GM21360 (cell line): ENCODE measurements around the gene DLGAP1.

Source experiments
- ATAC-seq: cut with Tn5 transposase; IDR thresholded peaks from one replicate; pipeline ENCODE4 v1.9.1; 2021; ENCODE audit warnings: mild to moderate bottlenecking, moderate library complexity; ENCODE audit not compliant: unreplicated experiment

DLGAP1 gene

DNA sequence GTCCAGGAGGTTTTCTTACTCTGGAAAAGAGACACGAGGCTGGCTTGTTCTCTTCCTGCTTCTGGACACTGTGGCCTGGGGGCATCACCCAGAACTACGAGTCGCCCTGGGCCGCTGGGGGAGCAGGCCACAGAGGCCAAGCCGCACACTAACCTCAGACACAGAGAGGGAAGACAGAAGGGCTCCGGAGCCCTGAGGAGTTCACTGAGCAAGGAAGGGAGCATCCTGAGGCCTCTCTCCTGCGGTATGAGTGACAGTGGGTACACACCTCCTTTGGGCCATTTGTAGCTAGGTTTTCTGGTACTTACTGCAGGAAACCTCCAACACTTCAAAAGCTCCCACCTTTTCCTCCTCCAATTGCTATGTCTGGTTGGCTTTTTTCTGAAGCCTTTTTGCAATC is 494.1 kb downstream of the DLGAP1 start:
- no peak for ATAC-seq

GRCh38 chr18:3960142-3960541 is 495.0 kb downstream of the DLGAP1 start:
- no peak for ATAC-seq

GRCh38 chr18:3952031-3952430 is 503.1 kb downstream of the DLGAP1 start:
- no peak for ATAC-seq

GRCh38 chr18:3950668-3951404 is 504.3 kb downstream of the DLGAP1 start:
- no peak for ATAC-seq

DNA sequence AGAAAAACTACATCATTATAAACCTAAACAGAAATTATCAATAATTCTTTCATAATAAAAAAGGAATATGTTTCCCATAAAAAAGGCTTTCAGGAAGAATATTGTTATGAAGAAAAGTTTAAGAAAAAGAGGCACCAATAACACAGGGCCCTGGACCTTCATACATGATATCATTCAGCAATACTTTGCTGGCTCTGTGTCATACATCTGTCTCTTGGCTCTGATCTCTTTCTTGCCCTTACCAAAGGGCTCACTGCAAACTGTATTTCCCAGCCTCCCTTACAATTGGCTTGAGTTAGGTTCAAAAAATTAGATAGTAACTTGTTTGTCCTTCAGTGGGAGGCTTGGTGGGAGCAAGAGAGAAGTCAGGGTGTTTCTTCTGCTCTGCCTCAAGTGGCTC is 506.1 kb downstream of the DLGAP1 start:
- no peak for ATAC-seq

- ATAC-seq, result no peak
These were observed 507.7 kb downstream of the DLGAP1 start for GRCh38 chr18:3947383-3947782.

DNA sequence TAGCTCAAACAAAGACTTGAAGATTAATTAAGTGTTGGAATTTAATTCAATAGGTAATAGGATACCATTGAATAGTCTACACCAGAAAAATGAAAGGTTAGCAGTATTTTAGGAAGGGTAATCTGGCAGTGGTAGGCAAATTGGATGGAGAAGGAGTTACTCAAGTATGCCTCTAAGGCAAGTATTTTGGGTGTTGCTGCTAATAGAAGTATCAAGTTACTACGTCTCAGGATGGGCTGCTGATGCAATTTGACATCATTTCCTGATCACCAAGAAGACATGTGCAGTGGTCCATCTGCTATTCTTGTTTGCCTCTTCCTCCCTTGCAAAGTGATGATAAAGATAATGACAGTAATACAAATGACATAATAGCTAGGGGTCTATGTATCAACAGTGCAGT is 519.8 kb downstream of the DLGAP1 start:
- no peak for ATAC-seq

DNA sequence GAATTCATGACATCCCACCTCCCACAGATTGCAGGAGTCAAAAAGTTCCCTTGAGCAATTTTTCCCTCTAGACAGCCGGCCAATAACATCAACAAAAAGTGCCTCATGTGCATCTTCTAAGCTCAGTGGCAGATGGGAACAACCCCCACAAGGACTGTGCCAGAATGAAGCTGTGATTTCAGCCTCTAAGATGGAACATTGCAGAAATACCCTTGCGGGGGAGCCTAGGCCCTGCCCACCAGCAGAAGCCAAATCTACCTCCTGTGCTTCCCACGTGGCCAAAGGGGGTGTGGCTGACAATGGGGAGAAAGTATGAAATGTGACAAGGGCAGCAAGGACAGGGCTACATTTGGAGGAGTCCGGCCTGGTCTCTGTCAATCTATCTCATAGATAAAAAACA is 522.8 kb downstream of the DLGAP1 start:
- ATAC-seq, result no peak

DNA sequence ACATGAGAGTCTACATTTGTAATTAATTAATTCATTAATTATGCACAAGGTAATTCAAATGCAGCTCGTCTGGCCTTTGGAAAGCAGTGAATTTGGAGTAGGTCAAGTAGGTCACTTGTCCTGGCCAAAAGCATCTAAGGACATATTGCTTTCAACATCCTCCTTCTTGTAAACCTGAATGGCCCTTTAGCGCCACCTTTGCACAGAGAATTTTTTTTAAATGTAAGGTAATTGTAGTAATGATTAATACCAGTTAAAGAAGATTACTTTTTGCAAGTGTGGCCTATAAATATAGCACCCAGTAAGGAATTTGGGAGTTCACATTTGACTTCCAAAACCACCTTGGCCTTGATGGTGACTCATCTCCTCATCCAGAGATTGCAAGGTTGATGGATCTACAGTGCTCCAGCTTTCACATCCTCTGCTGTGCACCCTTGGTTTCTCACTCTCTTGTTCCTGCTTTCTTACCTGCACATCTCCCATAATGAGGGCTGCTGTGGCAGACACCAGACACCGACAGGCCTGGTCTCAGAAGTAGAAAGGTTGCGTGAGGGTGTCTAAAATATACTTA is 523.5 kb downstream of the DLGAP1 start:
- no peak for ATAC-seq

DNA sequence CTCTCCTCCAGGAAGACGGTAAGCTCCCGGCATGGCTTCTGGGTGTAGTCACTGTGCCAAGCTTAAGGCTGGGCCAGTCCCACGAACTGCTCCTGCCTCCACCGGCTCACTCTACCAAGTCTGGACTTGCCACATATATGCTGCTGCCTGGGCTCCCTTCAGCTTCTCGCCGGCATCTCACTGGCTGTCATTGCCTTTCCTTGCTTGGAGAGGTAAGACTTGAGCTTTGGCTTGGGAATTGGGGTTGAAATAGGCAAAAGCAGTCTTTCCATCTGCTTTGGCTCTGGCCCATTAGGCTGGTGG is 524.1 kb downstream of the DLGAP1 start:
- ATAC-seq, result no peak

DNA sequence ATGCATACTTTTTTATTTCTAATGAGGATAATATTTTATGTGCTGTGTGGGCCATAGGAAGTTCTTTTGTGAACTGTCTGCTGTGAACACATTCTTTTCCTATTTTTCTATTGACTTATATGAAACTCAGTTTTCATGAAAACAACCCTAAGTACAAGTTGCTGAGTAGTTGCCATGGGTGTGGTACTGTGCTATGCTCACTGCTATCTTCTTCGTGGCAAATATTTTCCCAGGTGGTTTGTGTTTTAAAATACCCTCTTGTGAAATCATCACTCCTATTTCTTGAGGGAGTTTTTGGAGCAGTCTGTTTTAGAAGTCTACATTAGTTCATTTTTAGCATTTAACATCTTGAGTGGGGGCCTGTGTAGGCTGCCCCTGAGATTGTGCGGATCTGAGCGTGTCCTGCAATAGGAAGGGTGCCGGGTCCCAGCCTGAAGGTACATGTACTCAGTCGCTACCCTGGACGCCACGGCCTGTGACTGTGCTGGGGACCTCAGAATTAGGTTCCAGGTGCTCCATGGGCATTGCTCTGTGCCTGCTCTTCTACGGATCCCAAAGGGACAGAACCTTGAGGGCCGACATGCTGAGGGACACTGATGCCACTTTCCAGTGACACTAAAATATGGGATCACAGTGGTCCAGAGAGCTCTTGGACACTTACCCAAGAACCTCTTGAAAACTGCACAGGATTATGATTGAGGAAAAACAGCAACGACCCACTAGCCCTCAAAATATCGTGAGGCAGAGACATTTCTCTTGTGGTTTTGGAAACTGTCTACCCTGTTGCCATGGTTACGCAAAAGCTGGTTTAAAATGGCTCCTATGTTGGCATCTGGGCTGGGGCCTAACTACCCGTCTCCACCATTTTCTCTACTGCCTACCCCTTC is 524.7 kb downstream of the DLGAP1 start:
- no peak for ATAC-seq

DNA sequence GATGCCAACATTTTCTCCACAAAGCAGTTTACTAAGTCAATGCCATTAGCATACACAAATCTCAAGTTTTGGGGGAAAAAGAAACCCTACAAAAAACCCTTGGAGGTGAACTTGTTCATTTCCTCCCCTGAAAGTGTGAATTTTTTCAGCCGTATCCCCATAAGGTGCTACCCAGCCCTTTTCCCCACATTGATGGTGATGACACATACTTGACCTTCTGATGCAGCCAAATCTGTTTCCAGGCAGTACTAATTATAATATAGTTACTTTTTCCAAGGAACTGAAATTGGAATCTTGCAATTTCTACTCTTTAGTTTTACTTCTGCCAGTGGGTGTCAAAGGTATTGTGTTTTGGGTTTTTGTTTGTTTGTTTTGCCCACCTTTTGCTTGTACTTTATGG is 530.7 kb downstream of the DLGAP1 start:
- ATAC-seq, result no peak

DNA sequence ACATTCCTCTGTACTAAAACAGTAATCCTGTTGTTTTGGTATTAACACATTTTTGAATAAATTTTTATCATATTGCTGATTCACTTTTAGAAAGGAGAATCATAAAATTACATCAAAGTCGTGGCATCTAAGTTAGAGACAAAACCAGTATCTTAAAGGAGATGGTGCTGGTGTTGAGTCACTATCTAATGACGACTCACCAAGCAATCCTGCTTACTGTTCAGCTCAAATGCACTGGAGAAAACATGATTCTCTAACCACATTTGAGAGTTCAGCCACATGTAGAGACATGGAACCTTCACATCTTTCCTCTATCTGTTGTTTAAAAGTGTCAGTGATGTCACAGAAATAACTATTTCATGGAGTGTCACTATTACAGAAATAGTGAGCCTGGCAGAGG is 531.4 kb downstream of the DLGAP1 start:
- no peak for ATAC-seq

GRCh38 chr18:3921826-3922225 is 533.3 kb downstream of the DLGAP1 start:
- ATAC-seq, result no peak

DNA sequence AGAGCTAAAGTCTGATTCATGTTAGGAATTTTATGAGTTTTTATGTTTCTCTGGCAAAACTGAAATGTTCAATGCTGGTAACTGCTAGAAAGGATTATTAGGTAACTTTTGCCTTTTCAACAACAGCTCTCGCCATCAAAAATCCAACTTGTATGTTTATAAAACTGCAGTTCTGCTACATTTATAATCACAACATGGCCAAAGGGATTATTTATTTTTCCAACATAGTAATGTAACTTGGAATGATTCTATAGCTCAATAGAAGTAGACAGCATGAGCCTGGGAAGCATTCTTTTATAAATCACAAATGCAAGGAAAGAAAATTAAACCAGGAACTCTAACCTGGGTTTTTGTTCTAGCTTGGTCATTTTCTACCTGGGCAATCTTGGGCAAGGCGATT is 534.3 kb downstream of the DLGAP1 start:
- ATAC-seq, result no peak

GRCh38 chr18:3919396-3920061 is 535.6 kb downstream of the DLGAP1 start:
- no peak for ATAC-seq

GRCh38 chr18:3916082-3916481 is 539.0 kb downstream of the DLGAP1 start:
- no peak for ATAC-seq

DNA sequence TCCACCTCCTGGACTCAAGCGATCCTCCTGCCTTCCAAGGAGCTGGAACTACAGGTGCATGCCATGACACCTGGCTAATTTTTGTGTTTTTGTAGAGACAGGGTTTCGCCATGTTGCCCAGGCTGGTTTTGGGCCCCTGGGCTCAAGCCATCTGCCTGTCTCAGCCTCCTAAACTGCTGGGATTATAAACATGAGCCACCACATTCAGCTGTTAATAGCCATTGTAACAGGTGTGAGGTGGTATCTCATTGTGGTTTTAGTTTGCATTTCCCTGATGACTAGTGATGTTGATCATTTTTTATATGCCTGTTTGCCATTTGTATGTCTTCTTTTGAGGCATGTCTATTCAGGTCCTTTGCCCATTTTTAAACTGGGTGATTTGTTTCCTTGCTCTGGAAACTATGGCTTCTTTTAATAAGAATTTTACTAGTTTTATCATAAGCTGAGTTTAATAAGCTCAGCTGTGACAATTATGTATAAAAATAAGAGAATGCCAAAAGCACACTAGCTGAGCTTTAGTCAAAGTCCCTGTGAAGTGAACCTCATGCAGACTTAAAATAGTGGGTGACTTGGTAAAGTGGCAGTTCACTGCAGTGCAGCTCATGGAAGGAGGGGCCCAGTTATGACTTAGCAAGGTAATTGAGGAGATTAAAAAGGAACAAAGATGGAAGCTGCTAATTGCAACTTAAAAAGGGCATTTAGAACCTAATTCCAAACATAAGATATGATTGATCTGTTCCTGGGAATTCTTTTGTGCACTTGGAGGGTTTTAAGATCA is 540.1 kb downstream of the DLGAP1 start:
- ATAC-seq, result no peak

GRCh38 chr18:3914109-3914508 is 541.0 kb downstream of the DLGAP1 start:
- no peak for ATAC-seq

- no peak for ATAC-seq
These were observed 542.4 kb downstream of the DLGAP1 start for GRCh38 chr18:3912705-3913104.

DNA sequence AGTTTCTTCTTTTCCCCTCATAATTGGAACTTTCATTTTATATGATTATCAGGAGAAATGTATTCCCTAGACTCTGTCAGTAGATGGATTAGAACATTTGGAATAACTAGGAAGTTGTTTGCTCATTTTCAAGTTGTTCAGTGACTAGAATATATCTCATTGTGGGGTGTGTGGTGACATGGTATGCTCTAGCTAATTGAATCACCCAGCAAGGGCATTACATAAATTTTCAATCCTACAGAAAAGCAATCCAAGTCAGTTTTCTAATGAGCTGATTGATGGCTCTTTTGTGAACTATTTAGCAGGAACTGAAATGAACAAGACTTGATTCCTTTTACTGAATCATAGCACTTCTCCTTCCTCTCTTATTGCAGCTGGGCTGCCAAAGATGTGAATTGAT is 543.7 kb downstream of the DLGAP1 start:
- ATAC-seq, result no peak
